Activated CD4-positive, alpha-beta T cell treated with anti-CD3 and anti-CD28 coated beads, Interleukin-2, Interleukin-4, amounts not matched to agents 100 ng/mL and 50 ng/mL, durations not matched to agents 16 hours and 8 hours (primary cell): Measurements from ENCODE around the gene TEX12.
"Not testable (repeated sequence)": the region's sequence is repeated elsewhere in the genome, so short reads cannot be mapped to it uniquely, and the experiment has no call there.

Experiments
- DNase-seq: peaks from one replicate; pipeline ENCODE4 v3.0.0-alpha.2; 2020; ENCODE audit warnings: low spot score

The TEX12 gene

GRCh38 chr11:112167145-112167544, at the start of gene TEX12:
Gene TEX12, plus strand, starts transcription at chr11:112167372. Its CDS starts 1,897 bp downstream, at chr11:112169269.
- DNase-seq: no peak

- peak; percentile 43 for DNase-seq
These were observed 49.0 kb upstream of the TEX12 start for GRCh38 chr11:112118176-112118575.

- no peak for DNase-seq
These were observed 45.1 kb upstream of the TEX12 start for GRCh38 chr11:112121981-112122615.

- DNase-seq: no peak
These were observed 44.0 kb upstream of the TEX12 start for GRCh38 chr11:112123129-112123528.

- DNase-seq: no peak
These were observed 40.1 kb upstream of the TEX12 start for GRCh38 chr11:112127056-112127455.

- DNase-seq: no peak
These were observed 38.6 kb upstream of the TEX12 start for GRCh38 chr11:112128483-112129121.

GRCh38 chr11:112129656-112130055, 37.5 kb upstream of the TEX12 start:
- no peak for DNase-seq

GRCh38 chr11:112132737-112133136, 34.4 kb upstream of the TEX12 start:
- no peak for DNase-seq

GRCh38 chr11:112134473-112134872, 32.7 kb upstream of the TEX12 start:
- DNase-seq: no peak

GRCh38 chr11:112143597-112143996, 23.6 kb upstream of the TEX12 start:
- no peak for DNase-seq

- no peak for DNase-seq
These were observed 16.7 kb upstream of the TEX12 start for GRCh38 chr11:112150517-112150916.

GRCh38 chr11:112156153-112156955, 10.8 kb upstream of the TEX12 start:
- no peak for DNase-seq

- DNase-seq: peak; percentile 30
These were observed 10.0 kb upstream of the TEX12 start for GRCh38 chr11:112156956-112157766.

- DNase-seq: no peak
These were observed 7.8 kb upstream of the TEX12 start for GRCh38 chr11:112159098-112160065.

- DNase-seq: no peak
These were observed 6.9 kb upstream of the TEX12 start for GRCh38 chr11:112160091-112160848.

GRCh38 chr11:112161012-112161411, 6.2 kb upstream of the TEX12 start:
- no peak for DNase-seq

- not testable (repeated sequence) for DNase-seq
These were observed 5.0 kb upstream of the TEX12 start for GRCh38 chr11:112162200-112162599.

- no peak for DNase-seq
These were observed 4.2 kb upstream of the TEX12 start for GRCh38 chr11:112162761-112163546.
